ENCODE data around the gene MYH3. TPM values are rescaled to one million over a fixed set of nuclear protein-coding genes. Genes with fewer than 3 reads are reported as not detected.

MYH3 gene
- total RNA-seq, 1 experiment from 2014 or later: 1.6 TPM

DNA sequence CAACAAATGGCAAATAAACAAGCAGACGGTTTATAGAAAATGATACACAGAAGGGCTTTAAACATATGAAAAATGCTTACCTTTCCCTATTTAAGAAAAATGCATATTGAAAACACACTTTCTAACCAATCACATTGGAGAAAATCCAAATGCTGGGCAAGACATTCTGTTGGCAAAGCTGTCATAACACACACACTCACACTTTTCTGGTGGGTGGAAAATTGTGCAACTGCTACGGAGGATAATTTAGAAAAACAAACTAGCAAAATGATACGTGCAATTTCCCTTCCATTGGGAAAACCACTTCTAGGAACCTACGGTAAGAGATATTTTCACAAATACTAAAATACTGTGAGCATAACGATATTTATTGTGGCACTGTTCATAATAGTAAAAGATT, 9.8 kb upstream of the MYH3 start:
- CTCF ChIA-PET: interaction anchor here (0.7 to 1.7 kb wide), 2 partner anchors 21 to 440 kb away, joined by 3 to 8 read pairs; no protein-coding TSS in a partner anchor

GRCh38 chr17:10664571-10664970, 7.5 kb upstream of the MYH3 start:
- H3K4me1 Mint-ChIP-seq: no peaks in the 10 kb centered on the region
- ChIA-PET POLR2A (no interaction called here), CTCF (interaction anchor here (0.8 kb wide), 1 partner anchor 18 kb away, joined by 4 read pairs; no protein-coding TSS in a partner anchor)
- no peaks in the 10 kb centered on the region for H3K9me3 Mint-ChIP-seq
- DNase-seq (ENCODE audit: low spot score) (no peak), ATAC-seq (no peak)
- H3K4me3 Mint-ChIP-seq: no peak overlapping the region
- no peaks in the 10 kb centered on the region for H3K27me3 Mint-ChIP-seq (ENCODE audit: low read depth)
- H3K36me3 Mint-ChIP-seq: no peaks in the 10 kb centered on the region
- H3K27ac Mint-ChIP-seq: no peak overlapping the region; the same call in 1 of the 2 replicates
- TF ChIP-seq ZNF425 (CRISPR knock-in tag; conservative IDR thresholded peaks at IDR 0.05): no peak
- TF ChIP-seq, protein P1, sequence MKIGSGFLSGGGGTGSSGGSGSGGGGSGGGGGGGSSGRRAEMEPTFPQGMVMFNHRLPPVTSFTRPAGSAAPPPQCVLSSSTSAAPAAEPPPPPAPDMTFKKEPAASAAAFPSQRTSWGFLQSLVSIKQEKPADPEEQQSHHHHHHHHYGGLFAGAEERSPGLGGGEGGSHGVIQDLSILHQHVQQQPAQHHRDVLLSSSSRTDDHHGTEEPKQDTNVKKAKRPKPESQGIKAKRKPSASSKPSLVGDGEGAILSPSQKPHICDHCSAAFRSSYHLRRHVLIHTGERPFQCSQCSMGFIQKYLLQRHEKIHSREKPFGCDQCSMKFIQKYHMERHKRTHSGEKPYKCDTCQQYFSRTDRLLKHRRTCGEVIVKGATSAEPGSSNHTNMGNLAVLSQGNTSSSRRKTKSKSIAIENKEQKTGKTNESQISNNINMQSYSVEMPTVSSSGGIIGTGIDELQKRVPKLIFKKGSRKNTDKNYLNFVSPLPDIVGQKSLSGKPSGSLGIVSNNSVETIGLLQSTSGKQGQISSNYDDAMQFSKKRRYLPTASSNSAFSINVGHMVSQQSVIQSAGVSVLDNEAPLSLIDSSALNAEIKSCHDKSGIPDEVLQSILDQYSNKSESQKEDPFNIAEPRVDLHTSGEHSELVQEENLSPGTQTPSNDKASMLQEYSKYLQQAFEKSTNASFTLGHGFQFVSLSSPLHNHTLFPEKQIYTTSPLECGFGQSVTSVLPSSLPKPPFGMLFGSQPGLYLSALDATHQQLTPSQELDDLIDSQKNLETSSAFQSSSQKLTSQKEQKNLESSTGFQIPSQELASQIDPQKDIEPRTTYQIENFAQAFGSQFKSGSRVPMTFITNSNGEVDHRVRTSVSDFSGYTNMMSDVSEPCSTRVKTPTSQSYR (CRISPR knock-in tag; IDR thresholded peaks at IDR 0.05): no peak
- TF ChIP-seq ZNF416 (CRISPR knock-in tag; IDR thresholded peaks at IDR 0.05): no peak
- no peak for TF ChIP-seq RELA (CRISPR knock-in tag; IDR thresholded peaks at IDR 0.05; ENCODE audit: borderline replicate concordance)
- TF ChIP-seq CREM (CRISPR knock-in tag; IDR thresholded peaks at IDR 0.05): no peak
- no peak for TF ChIP-seq ZSCAN18 (CRISPR knock-in tag; IDR thresholded peaks at IDR 0.05)
- TF ChIP-seq ZNF232 (CRISPR knock-in tag; IDR thresholded peaks at IDR 0.05): no peak
- TF ChIP-seq CDX4 (CRISPR knock-in tag; IDR thresholded peaks at IDR 0.05; ENCODE audit: borderline replicate concordance): no peak
- no peak for TF ChIP-seq MYBL2 (CRISPR knock-in tag; IDR thresholded peaks at IDR 0.05)
- no peak for TF ChIP-seq ZNF671 (CRISPR knock-in tag; IDR thresholded peaks at IDR 0.05)
- TF ChIP-seq CBFB (CRISPR knock-in tag; IDR thresholded peaks at IDR 0.05; ENCODE audit: low read depth): no peak
- no peak for TF ChIP-seq HMGXB4 (CRISPR knock-in tag; IDR thresholded peaks at IDR 0.05)
- no peak for TF ChIP-seq E2F5 (CRISPR knock-in tag; IDR thresholded peaks at IDR 0.05)

More for the DNA sequence above, 9.8 kb upstream of the MYH3 start:
- Mint-ChIP-seq H3K4me1 (no peaks in the 10 kb centered on the region), H3K36me3 (no peaks in the 10 kb centered on the region; the same call in 1 of the 2 replicates), H3K9me3 (no peaks in the 10 kb centered on the region), H3K27me3 (ENCODE audit: low read depth) (no peaks in the 10 kb centered on the region), H3K4me3 (no peak overlapping the region), H3K27ac (no peak overlapping the region)
- POLR2A ChIA-PET: interaction anchor here (0.6 kb wide), 1 partner anchor 37 kb away, joined by 4 read pairs; no protein-coding TSS in a partner anchor
- DNase-seq (ENCODE audit: low spot score) (no peak), ATAC-seq (no peak)
- TF ChIP-seq KAT7 (CRISPR knock-in tag; IDR thresholded peaks at IDR 0.05; ENCODE audit: borderline replicate concordance) (no peak), ATF1 (CRISPR knock-in tag; IDR thresholded peaks at IDR 0.05) (no peak), PREB (CRISPR knock-in tag; IDR thresholded peaks at IDR 0.05; ENCODE audit: borderline replicate concordance) (no peak), SP1 (CRISPR knock-in tag; conservative IDR thresholded peaks at IDR 0.05) (no peak), SOX15 (CRISPR knock-in tag; IDR thresholded peaks at IDR 0.05) (no peak), OVOL2 (CRISPR knock-in tag; IDR thresholded peaks at IDR 0.05; ENCODE audit: borderline replicate concordance) (no peak), SMAD3 (CRISPR knock-in tag; IDR thresholded peaks at IDR 0.05; ENCODE audit: borderline replicate concordance) (no peak), EMX1 (CRISPR knock-in tag; IDR thresholded peaks at IDR 0.05) (no peak), MLX (CRISPR knock-in tag; IDR thresholded peaks at IDR 0.05) (no peak)

All from WTC11 (cell line).